Activated T-cell treated with anti-CD3 and anti-CD28 coated beads for 48 hours (primary cell): ENCODE results near the gene TNFRSF1B.

Experiments used
- DNase-seq: peaks from one replicate; pipeline ENCODE4 v3.0.0-alpha.2; 2020; ENCODE audit warnings: low read depth

Gene TNFRSF1B

GRCh38 chr1:12158357-12159092 is 8.3 kb upstream of the TNFRSF1B start:
- DNase-seq, result no peak

DNA sequence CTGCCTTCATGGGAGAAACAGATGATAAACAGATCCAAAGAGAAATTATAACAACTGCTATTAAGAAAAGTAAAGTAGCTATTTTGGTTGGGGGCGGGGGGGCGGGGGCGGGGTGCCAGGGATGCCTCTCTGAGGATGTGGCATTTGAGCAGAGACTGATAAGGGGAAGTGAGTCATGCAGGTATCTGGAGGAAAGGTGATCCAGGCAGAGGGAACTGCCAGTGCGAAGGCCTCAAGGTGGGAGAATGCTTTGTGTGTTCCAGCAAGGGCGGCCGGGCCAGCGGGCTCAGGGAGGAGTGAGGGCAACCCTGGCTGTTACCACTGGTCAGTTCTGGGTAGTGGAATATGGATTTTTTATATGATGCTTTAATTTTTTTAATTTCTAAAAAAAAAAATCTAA is 7.0 kb upstream of the TNFRSF1B start:
- no peak for DNase-seq

GRCh38 chr1:12161324-12161661 is 5.5 kb upstream of the TNFRSF1B start:
- no peak for DNase-seq

GRCh38 chr1:12161662-12162458 is 4.9 kb upstream of the TNFRSF1B start:
- DNase-seq, result peak; percentile 67

GRCh38 chr1:12162459-12163137 is 4.2 kb upstream of the TNFRSF1B start:
- no peak for DNase-seq

DNA sequence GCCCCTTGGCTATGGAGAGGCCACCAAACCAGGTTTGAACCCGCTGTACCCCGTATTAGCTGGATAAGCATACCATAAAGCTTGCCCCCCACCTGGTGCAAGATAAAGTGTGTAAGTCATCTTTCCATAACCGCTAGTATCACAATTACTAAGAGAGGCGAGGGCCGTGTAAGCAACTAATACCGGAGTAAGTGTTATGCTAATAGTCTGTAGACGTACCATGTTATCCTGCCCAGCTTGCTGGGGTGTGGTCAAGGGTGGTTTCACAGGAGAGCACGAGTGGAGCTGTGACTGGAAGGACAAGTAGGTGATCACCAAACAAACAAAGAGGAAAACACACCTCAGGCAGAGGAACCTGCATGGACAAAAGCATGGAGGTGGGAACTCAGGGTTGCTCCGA is 3.6 kb upstream of the TNFRSF1B start:
- DNase-seq, result no peak

GRCh38 chr1:12164210-12164609 is 2.6 kb upstream of the TNFRSF1B start:
- DNase-seq, result no peak

DNA sequence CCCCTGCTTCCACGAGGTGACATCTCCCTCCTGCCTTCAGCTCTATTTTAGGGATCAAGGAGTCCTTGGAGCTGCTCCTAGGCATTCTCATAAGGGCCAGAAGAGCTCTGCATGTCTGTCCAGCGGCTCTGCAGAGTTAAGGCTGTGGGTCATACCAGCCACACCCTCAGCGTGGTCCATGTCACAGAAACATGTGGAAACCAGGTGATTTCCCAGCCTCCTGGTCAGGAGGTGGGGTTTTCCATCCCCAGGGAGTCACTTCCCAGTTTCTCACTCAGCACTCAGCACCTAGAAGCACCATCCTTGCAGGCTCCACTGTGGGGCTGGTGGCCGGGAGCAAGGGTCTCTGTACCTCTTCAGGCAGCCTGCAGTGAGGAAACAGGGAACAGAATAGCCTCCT is 1.4 kb upstream of the TNFRSF1B start:
- DNase-seq, result no peak

GRCh38 chr1:12167493-12168429 is 970 bp downstream of the TNFRSF1B start:
- DNase-seq, result no peak

GRCh38 chr1:12168451-12169160 is 1.8 kb downstream of the TNFRSF1B start:
- DNase-seq, result no peak

- DNase-seq, result no peak
Measured at GRCh38 chr1:12169442-12170135, 2.8 kb downstream of the TNFRSF1B start.

- no peak for DNase-seq
Measured at GRCh38 chr1:12170263-12170671, 3.5 kb downstream of the TNFRSF1B start.

GRCh38 chr1:12171206-12172041 is 4.6 kb downstream of the TNFRSF1B start:
- no peak for DNase-seq

- no peak for DNase-seq
Measured at GRCh38 chr1:12172042-12172851, 5.5 kb downstream of the TNFRSF1B start.

DNA sequence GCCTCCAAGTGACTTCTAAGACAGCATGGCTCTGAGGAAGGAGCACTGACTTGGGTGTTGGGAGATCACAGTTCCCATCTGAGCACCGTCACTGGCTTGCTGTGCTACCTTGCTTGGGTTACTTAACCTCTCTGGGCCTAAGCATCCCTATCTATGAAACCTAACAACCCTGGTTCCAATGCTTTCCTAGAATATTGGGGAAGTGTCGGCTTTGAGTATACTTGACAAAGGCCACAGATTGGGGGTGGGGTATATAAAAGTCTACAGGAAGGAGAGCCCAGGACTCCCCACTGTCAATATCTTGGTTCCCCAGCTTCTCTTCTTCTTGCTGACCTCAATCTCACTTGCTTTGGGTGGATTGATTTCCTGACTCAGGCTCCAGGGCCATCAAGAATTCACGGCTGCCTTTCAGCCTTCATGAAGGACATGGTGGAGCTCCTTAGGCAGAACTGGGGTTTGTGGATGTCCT is 6.3 kb downstream of the TNFRSF1B start:
- DNase-seq, result no peak

DNA sequence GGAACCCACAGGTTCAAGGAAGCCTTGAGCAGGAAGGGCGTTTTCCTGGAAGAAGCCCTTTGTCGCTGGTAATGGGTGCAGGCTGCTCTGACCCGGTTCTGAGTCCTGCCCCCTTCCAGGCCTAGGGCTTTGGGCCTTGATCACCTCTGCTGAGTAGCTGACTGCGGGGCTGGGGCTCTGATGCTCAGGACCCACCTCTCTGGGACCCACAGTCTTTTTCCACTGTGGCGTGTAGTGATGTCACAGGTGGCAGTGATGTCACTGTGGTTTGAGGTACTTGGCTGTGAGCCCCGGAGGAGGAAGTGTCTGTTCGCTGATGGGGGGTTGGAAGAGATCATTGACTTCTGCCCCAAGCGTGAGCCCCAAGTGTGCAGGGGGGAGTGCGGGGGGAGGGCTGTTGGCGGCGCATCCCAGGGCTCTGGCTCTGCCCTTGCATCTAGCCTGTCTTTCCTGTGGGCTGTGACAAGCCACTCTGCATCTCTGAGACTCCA is 6.9 kb downstream of the TNFRSF1B start:
- DNase-seq, result peak; percentile 78

DNA sequence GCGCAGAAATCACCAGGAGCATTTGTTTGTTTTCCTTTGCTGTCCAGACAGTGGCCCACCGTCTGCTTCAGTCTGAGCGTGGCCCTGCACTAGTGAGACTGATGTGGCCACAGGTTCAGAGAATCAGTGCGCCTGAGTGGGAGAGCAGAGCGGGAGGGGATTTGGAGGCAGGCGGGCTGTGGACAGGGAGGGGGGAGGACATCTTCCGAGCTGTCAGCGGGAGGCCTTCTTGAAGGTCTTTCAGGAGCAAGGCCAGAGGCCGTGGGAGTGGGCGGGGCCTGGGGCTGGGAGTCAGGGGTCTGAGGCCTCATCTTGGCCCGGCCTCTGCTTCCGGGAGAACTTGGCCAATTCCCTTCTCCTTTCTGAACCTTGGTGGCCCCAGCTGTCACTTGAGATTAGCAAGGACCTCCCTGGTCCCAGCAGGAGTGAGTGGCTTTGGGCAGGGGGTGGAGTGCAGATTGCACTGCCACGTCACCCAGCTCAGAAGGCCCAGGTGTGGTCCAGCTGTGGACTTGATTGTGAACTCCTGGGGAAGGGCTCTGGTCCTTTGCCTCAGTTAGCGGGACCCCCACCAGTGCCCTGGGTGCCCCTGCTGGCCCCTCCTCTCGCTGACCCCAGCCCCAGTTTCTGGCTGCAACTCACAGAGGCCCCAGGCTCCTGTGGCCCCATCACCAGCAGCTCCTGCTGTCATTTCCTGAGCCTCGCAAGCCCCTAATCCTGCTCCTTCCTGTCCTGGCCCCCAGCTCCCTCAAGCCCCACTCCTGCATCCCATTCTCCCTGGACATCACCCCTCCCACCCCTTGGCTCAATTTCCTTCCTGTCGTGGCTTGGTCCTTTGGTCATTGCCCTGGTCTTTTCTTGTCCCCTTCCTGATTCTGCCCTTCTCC is 8.4 kb downstream of the TNFRSF1B start:
- DNase-seq, result no peak
